ENCODE results near the gene LMX1A.
A peak's percentile ranks its signal among the peaks of the same experiment; 100 is the strongest.

Gene LMX1A

DNA sequence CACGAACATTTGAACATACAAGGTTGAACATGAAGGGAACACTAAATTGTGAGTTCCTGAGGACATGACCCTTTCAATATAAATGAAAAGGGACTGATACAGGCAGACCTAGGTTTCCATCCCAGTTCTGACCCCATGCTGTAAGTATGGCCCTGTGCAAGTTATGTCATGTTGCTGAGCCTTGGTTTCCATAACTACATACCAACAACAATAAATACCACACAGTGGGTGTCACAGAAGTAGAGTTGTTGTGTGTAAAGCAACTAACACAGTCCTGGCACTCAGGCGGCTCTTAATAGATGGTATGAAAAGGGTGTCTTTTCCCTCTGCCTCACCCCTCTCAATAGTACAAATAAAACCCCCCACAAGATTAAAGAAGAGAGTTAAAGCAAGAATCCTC lies 140.8 kb downstream of the LMX1A start:
- DNase-seq: peak; percentile 53

DNA sequence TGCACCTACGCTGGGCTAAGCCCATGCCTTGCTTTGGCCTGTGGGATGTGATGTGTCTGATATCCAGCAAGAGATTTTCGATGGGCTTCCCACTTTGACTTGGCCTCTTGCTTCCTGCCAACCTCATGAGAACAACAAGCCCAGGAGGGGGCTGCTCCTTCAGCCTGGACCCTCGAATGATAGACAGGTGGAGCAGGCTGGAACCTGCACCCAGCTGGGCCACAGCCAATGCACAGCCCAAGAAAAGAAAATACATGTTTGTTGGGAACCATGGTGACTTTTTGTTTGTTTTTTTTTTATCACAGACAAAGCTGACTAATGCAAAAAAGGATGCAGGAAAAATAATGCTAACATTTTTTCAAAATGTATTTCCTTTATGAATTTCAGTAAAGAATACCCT lies 144.3 kb downstream of the LMX1A start:
- DNase-seq: no peak

DNA sequence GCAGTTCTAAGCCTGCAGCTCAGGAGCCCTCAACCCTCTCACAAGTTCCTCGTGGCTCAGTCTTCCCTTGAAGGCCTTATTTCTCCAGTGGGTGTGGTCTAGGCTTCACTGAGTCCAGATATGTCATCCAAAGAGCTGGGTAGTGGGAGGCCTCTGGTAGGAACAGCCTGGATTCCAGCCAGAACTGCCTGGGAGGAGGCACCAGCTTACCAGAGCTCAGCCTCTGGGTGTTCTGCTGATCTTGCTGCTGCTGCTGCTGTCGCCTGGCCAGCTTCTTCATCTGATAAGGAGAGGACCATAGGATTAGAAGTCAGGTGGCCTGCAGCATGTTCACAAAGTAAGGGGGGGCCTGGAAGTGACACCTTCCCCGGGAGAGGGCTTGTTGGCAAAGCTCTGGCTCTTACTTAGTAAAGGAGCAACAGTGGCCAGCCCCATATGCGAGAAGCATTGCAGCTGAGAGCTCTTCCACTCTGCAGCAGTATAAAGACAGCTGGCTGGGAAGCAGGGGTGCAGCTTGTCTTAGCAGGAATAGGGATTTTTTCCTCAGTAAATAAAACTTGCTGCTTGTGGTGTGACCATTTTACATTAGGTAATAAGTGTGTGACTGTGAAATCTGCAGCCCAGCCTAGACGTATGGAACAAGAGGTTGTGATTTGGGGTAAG lies 148.5 kb downstream of the LMX1A start:
- peak; percentile 66 for DNase-seq

DNA sequence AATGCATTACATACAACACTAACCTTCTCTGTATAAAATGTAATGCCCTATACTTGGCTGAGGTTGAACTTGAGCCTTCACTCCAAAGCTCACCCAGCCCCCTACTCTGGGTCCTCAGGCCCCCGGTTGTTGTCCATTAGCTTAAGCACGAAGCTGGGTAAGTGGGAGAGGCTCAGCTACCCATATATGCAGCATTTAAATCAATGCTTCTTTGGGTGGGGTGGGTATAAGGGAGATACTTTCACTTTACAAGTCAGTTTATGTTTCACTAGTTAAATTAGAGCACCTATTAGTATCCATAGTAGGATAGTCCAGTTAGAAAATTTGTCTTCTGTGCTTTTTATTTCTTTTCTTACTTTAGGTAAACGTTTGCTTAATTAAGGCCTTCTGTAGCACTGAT lies 151.4 kb downstream of the LMX1A start:
- no peak for DNase-seq

DNA sequence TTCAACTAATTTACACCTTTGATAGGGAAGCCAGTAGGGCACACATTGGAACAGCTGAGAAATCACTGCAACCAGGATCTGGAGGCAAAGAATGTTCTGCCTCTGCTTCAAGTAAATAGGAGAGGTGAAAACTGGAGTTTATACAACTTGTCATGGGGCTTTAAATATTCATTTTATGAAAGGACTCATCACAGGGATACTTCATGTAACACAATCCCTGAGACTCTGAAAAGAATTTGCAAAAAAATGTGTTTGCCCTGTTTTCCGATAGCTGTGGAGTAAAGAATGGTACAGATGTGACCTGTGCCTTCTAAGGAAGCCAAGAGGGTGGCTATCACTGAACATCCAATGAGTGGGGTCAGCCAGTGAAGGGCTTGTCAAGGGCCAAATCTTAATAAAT lies 152.0 kb downstream of the LMX1A start:
- no peak for DNase-seq

DNA sequence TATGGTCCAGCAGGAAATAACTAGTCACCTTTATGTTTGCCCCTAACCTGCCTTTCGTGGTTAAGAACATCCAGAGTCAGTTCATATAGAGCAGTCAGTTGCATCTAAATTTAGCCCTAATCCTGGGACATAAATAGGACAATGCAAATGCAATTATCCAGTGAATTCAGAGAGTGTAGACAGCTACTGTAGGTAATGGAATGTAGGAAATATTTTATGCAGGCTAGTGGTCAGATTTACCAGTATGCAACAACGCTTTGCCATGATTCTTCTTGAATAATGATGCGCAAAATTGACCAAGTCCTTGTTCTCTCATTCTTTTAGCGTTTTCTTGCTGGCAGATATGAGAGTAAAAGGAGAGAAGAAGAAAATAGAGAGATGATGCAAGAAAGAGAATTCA lies 165.4 kb downstream of the LMX1A start:
- no peak for DNase-seq

DNA sequence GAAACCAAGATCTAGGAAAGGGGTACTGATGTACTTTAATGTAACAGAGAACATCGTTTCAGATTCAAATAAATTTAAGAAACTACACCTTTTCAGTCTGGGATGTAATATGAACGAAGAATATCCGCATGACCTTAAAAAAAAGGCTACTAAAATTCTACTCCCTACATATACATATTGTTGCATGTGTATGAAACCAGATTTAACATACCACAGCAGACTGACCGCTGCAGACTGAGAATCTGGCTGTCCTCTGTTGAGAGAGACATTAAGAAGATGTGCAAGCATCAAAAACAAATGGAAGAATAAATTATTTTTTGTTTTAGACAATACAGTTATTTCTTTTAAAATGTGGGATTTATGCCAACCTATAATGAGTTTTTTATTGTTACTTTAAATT lies 166.6 kb downstream of the LMX1A start:
- DNase-seq: no peak

DNA sequence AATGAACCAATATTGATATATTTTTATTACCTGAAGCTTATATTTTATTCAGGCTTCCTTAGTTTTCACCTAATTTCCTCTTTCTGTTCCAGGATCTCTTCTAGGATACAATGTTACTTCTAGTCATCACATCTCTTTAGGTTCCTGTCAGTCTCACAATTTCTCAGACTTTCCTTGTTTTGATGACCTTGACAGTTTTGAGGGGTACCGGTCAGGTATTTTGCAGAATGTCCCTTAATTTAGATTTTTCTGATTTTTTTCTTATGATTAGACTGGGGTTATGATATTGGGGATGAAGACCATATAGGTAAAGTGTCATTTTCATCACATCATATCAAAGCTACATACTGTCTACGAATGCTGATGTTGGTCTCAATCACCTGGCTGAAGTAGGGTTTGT lies 167.5 kb downstream of the LMX1A start:
- no peak for DNase-seq

DNA sequence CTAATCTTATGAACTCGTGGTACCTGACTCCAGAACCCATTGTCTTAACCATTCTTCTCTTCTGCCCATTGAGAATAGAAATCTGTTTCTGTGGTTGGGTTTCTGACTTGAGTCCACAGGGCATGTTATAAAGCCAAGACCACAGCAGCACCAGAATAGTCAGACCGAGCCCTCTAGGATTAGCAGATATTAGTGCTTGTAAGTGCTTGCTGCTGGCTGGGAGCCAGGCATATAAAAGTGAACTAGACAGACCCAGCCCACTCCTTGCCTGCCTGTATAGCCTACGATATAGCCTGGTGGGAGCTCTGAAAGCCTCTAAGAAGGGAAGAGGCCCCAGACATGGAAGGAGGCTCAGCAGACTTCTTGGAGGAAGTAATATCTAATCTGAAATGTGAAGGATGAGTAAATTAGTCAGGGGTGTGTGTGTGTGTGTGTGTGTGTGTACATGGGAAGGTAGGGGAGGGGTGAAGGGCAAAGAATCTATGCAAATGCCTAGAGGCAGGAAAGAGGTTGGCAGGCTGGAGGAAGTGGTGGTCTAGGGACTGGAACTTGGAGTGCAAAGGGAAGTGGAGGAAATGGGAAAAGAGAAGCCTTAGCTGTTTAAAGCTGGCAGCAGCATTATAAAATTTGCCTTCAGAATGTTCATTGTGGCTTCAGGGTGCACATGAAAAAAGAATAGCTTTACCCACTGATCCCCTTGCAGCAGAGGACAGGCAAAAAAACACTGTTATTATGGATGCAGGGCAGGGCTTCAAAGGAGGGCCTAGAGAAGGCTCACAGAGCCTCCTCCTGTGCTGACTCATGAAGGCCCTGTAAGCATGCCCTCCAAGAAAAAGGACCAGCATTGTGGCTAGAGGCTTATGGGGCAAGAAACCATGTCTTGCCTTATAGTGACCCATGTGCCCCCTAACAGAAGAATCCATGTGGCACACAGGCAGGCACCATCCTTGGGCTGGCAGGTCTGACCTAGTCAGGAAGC lies 169.2 kb downstream of the LMX1A start:
- DNase-seq: peak; percentile 56

DNA sequence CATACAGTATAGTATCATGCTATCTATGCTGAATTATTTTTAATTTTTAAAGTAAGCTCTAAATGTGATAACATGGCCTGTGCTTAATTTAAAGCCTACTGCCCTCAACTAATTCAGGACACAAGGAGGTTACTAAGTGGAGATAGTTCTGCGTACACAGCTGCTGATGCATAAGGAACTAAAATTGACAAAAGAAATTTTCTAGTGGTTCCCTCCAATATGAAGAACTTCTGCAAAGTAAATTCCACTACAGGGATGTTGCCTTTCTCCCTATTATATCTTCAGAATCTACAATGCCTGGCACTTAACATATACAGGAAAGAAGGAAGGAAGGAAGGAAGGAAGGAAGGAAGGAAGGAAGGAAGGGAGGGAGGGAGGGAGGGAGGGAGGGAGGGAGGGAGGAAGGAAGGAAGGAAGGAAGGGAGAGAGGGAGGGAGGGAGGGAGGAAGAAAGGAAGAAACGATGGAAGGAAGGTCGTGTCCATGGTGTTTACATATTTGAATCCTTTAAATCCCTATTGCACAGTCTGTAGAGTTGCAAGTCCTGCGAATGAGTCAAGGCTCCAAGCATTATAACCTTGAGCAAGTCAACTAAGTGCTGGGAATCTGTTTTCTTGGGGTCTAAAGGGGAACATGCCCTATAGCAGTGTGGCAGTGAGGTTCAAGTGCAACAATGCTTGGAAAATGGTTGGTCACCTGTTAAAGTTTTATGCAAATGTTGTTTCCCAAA lies 171.2 kb downstream of the LMX1A start:
- DNase-seq: no peak

DNA sequence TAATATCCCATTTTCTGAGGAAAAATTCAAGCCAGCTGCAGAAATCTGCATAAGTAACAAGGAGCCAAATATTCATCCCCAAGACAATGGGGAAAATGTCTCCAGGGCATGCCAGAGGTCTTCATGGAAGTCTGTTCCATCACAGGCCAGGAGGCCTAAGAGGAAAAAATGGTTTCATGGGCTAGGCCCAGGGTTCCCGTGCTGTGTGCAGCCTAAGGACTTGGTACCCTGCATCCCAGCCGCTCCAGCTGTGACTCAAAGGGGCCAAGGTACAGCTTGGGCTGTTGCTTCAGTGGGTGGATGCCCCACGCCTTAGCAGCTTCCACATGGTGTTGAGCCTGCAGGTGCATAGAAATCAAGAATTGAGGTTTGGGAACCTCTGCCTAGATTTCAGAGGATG lies 173.5 kb downstream of the LMX1A start:
- DNase-seq: no peak

DNA sequence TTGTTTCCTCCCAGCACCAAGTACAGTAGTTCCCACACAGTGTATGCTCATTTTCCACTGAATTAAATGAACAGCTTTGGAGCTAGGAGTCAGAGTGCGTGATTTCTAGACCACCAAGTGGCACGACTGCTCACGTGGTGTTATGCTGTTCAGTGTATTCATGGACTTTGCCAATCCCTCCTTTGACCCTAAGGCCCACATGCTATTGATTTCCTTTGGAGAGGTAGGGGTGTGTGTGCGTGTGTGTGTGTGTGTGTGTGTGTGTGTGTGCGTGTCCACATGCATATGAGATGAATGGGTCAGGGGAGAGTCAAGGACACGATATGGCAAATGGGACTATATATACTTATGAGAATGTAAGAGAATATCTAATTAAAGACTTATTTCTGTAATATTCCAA lies 177.2 kb downstream of the LMX1A start:
- DNase-seq: no peak

DNA sequence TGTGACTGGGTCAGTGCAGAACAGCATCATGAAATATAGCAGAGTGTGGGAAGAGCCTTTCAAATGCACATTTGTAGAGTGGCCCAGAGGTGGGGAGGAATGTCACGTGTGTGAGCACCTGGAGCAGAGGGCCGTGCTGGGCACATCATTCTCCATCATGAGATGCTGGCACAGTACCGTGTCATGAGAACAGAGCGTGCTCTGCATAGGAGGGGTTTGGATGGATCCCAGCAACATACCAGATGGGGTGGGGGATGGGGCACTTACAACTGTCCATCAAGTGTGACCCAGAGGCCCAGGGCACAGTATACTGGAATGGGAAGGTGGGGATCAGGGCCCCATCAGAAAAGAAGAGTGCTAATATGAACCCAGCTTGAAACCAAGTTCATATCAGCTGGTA lies 182.0 kb downstream of the LMX1A start:
- peak; percentile 75 for DNase-seq

DNA sequence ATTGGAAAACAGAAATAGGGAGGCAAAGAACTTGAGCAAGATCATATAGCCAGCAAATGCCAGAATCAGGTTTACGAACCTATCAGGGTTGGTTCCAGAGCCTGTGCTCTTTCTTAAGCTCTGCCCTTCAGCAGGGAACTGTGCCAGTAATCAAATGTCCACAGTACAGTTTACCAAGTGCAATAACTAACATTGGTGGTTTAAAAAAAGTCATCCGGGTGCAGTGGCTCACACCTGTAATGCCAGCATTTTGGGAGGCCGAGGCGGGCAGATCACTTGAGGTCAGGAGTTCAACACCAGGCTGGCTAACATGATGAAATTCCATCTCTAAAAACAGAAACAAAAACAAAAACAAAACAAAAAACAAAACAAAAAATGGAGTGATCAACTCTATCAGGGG lies 182.7 kb downstream of the LMX1A start:
- DNase-seq: peak; percentile 48

DNA sequence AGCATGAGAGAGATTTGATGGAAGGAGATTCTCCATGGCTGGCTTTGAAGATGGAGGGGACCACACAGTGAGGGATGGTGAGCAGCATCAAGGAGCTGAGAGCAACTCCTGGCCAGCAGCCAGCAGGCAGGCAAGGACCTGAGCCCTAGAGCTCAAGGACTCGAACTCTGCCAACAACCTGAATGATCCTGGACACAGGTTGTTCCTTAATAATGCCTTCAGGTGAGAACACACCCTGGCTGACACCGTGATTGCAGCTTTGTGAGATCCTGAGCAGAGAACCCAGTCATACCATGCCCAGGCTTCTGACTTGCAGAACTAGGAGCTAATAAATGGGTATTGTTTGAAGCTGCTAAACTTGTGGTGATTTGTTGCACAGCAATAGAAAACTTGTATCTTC lies 183.1 kb downstream of the LMX1A start:
- DNase-seq: peak; percentile 83

DNA sequence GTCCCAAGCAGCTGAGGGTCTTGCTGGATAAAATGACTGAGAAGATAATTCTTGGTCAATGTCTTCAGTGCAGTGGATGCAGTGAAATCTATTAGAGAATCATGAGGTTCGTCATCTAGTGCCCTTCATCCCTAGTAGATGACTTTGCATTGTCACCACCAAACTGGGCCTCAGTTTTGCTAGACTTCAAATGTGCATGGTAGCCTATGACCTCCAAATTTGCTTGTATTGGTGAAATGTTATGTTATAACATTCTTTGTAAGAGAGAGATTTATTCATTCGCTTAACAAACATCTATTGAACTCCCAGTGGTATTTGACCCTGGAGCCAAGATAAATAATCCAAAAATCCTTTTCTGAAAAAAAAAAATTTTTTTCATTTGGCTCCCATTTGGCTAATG lies 183.8 kb downstream of the LMX1A start:
- DNase-seq: peak; percentile 75

DNA sequence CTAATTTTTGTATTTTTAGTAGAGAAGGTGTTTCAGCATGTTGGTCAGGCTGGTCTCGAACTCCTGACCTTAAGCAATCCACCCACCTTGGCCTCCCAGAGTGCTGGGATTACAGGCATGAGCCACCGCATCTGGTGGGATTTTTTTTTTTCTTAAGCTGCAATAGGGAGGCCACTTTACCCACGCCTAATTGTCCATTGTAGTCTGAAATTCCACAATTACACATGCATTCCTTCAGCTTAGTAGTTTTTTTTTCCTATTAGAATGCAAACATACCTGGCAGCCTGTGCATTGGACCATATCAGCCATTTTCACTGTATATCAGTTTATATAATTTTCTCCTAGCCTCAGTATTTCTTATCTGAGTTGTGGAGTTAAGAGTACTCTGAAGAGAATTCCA lies 186.8 kb downstream of the LMX1A start:
- no peak for DNase-seq

DNA sequence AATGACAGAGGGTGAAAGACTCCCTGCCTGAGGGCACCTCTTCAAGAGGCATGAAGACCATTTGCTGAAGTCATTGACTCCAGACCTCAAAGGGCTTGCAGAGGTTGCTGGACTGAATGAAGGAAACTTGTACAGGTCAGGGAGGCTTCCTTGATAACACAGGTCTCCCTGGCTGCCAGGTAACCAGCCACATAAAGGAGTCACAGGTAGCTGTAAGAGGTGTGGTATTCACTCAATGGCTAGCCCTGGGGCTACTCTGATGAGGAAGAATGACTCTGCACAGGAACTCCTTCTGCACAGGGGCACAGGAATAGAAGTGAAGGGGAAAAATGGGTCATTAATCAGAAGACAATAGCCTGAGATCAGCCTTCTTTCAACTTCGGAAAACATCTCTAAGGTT lies 187.5 kb downstream of the LMX1A start:
- DNase-seq: peak; percentile 89

DNA sequence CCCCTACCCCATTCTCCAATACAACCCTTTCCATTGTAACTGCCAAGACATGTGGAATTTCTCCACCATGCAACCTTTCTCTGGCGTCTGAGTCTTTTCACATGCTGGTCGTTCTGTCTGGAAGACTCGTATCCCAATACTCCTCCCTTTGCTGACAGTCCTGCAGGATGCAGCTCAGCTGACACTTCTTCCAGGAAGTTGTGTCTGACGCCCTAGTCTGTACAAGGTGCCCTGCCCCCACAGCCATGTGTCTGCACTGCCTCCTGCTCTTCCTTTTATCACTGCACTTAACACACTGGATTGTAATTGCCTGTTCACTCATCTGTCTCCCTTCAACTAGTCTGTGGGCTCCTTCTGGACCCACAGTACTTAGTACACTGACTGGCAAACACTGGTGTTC lies 188.0 kb downstream of the LMX1A start:
- peak; percentile 72 for DNase-seq

DNA sequence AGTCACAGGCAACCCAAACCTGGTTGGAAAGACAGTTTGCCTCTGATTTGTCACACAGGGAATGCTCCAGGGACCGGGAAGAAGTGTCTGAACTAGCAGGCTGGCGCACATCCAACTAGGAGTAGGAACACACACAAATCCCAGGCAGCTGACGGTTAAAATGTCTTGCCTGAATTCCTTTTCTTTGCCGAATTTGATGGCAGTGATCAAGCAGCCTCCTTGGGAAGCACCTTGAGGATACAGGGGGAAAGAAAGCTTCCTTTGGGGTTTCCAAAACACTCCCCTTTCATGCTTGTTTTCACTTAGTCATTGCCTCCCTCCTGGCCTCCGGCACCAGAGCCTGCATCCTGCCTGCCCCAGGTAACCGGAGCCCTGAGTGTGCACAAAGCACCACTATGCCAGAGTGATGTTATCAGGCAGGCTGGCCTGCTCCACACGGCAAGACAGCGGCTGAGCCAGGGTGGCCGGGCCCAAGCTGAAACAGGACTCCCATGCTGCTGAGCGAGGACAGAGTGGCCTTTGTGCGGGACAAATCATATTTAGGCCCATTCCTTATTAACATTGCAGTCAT lies 193.8 kb downstream of the LMX1A start:
- peak; percentile 96 for DNase-seq

DNA sequence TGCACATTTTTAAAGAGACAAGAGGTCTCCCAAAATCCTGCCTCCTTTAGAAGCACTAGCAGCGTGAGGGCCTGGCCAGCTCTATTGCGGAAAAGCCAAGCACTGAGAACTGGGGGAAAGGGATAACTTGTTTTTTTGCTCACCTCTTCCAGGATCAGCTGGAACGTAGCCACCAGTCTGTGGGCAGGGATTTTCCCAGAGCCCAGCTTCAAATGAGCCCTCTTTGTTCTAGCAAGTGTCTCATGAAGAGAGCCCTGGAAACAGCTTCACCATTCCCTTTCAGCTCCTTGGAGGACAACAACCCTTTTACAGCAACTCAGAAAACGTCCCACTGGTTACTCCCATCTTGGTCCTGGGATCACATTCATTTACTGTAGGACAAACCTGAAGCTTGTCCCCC lies 195.4 kb downstream of the LMX1A start:
- DNase-seq: peak; percentile 31

DNA sequence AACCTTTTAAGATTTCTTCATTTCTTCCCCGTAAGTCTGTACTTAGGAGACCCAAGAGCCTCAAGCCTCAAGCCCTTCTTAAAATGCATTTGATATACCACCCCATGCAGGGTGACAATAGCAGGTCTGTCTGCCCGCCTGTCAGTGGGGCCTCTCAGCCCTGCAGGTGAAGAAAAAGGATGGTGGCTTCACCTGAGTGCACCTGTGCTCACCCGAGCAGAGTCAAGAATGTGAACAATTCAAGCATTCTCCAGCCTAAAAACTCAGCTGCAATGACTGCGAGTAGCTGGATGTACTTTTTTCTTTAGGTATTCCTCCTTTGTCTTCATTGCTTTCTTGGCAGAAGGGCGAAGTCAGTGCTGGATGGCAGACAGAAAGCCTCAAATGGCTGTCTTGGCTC lies 203.3 kb downstream of the LMX1A start:
- DNase-seq: peak; percentile 24

DNA sequence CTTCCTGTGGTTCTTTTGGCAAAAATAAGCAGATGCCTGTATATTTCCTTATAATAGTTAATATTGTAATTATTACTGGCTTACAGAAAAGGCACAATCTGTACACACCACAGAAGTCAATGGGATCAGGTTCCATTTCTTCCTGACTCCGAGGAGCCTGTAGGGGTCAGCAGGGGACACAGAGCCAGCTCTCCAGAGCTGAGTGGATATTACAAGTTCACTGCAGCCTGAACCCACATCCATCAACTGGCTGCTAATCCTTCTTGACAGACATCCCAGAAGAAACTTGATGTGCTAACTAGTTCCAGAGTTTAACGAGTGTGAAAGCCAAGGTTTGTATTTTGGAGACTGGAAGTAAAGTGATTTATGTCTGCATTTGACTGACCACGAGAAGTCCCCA lies 203.8 kb downstream of the LMX1A start:
- peak; percentile 84 for DNase-seq

All from NCI-H69 (cell line).